NCI-H446 treated with DMSO at 0.1 percent for 48 hours (cell line): ENCODE data around the gene AXDND1.
"Not testable (repeated sequence)": the region's sequence is repeated elsewhere in the genome, so short reads cannot be mapped to it uniquely, and the experiment has no call there.

ENCODE experiments used
- DNase-seq: peaks from one replicate; lab custom pipeline; 2025; lab: John Stamatoyannopoulos, UW

Gene AXDND1

DNA sequence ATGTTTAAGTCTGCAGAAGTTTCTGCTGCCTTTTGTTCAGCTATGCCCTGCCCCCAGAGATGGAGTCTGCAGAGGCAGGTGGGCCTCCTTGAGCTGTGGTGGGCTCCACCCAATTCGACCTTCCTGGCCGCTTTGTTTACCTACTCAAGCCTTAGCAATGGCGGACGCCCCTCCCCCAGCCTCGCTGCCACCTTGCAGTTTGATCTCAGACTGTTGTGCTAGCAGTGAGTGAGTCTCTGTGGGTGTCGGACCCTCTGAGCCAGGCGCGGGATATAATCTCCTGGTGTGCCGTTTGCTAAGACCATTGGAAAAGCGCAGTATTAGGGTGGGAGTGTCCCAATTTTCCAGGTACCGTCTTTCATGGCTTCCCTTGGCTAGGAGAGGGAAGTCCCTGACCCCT, 99.9 kb downstream of the AXDND1 start:
- DNase-seq: not testable (repeated sequence)

GRCh38 chr1:179474713-179475112, 108.9 kb downstream of the AXDND1 start:
- DNase-seq: no peak

GRCh38 chr1:179476484-179476883, 110.7 kb downstream of the AXDND1 start:
- DNase-seq: no peak

DNA sequence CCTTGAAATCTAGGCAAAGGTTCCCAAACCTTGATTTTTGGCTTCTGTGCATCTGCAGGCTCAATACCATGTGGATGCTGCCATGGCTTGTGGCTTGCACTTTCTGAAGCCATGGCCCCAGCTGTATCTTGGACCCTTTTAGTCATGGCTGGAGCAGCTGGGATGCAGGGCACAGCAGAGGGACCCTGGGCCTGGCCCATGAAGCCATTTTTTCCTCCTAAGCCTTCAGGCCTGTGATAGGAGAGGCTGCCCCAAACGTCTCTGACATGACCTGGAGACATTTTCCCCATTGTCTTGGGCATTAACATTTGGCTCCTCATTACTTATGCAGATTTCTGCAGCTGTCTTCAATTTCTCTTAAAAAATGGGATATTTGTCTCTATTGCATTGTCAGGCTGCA, 112.6 kb downstream of the AXDND1 start:
- no peak for DNase-seq

- DNase-seq: no peak
These were observed 124.8 kb downstream of the AXDND1 start for GRCh38 chr1:179490611-179491010.

GRCh38 chr1:179493323-179493722, 127.6 kb downstream of the AXDND1 start:
- no peak for DNase-seq

- no peak for DNase-seq
These were observed 140.4 kb downstream of the AXDND1 start for GRCh38 chr1:179506199-179506598.

DNA sequence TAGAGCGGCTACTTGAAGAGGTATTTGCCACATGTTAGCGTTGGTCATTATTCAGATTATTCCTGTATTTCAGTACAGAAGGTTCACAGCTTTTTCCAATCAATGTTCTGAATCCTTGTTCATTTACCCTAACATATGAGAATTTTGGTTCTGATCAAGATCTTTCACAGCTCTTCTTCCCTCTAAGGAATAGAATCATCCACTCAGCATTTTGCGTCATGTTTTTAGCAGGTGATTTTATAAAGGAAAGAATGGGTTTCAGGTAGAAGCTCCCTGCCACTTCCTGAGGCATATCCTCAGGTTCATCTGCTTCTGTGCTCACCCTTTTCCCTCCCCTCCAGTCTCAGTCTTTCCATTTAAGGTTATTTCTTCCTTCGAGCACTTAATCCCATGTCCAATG, 143.6 kb downstream of the AXDND1 start:
- no peak for DNase-seq

- DNase-seq: no peak
These were observed 144.3 kb downstream of the AXDND1 start for GRCh38 chr1:179510038-179510437.

- DNase-seq: no peak
These were observed 151.4 kb downstream of the AXDND1 start for GRCh38 chr1:179516976-179517705.

- DNase-seq: not testable (repeated sequence)
These were observed 152.8 kb downstream of the AXDND1 start for GRCh38 chr1:179518544-179518943.

DNA sequence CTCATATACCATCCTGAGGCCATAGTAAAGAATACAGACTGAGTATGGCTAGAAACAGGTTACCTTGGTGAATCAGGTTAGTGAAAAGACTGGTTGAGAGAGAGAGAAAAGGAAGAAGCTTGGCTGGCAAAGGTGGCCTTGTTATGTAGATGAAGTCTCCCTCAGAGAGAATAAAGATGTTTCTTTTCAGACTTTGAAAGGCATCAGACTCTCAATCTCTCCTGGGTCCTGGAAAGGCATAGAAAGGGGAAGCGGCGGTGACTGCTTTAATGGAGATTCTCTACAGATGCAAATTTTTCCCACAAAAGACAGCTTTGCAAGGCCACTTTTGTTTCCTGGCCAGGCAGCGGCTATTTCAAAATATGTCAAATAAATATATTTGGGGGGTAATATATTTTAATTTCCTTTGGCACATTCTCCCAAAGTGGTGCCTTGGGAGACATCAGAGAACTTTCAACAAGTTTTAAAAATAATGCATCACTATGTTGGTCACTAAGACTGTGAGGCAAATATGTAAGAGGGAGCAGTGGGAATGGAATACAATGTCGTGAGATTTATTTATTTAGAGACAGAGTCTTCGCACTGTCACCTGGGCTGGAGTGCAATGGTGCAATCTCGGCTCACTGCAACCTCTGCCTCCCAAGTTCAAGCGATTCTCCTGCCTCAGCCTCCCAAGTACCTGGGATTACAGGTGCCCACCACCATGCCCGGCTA, 163.9 kb downstream of the AXDND1 start:
- no peak for DNase-seq

DNA sequence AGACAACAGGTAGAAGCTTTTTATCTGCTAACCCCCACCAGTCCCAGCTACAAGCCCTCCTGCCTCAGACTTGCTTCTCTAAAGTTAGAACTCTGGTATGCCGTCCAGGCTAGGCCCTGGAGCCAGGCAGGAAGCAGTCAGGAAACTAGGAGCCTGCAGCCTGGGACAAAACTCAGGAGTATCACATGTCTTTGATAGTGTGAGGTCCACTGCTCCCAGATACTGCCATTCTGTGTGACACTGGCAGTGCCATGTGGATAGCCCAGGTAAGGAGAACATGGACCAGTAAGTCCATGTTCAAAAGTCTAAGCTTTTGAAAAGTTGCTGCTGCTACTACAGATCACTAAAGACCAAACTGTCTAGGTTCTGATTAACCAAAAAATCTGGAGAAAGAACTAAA, 164.6 kb downstream of the AXDND1 start:
- DNase-seq: no peak

GRCh38 chr1:179541774-179542173, 176.0 kb downstream of the AXDND1 start:
- DNase-seq: no peak

GRCh38 chr1:179545321-179545720, 179.6 kb downstream of the AXDND1 start:
- DNase-seq: no peak

GRCh38 chr1:179547021-179547535, 181.3 kb downstream of the AXDND1 start:
- no peak for DNase-seq

GRCh38 chr1:179548666-179549367, 183.0 kb downstream of the AXDND1 start:
- DNase-seq: no peak

GRCh38 chr1:179549368-179549700, 183.6 kb downstream of the AXDND1 start:
- DNase-seq: no peak

- DNase-seq: no peak
These were observed 185.2 kb downstream of the AXDND1 start for GRCh38 chr1:179550746-179551682.

DNA sequence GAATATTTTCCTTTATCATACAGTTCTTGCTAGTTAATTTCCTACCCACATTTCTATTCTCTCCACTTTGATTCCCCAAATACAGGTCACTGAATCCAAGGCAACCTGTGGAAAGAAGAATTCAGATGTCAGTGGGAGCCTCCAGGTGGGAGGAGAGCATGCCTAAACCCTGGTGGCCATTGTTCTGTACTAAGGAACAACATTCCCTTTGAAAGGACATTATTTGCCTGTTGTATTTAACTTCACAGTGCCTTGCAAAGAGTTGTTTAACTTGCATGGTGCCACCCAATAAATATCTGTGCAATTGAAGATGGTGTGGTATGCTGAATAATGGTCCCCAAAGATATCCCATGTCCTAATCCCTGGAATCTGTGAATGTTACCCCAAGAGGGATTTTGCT, 188.7 kb downstream of the AXDND1 start:
- DNase-seq: no peak

DNA sequence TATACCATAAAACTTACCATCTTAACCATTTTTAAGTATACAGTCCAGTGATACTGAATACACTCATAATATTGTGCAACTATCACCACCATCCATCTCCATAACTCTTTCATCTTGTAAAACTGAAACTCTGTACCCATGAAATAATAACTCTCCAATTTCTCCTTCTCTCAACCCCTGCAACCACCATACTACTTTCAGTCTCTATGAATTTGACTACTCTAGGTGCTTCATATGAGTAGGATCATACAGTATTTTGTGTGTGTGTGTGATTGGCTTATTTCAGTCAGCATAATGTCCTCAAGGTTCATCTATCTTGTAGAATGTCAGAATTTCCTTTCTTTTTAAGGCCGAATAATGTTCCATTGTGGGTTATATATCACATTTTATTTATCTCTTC, 192.3 kb downstream of the AXDND1 start:
- no peak for DNase-seq
